H1 (cell line): Measurements from ENCODE around the gene GALP. TPM values are rescaled to one million over a fixed set of nuclear protein-coding genes. Genes with fewer than 3 reads are reported as not detected.

Experiments
- CTCF ChIA-PET: fragments of 300-600 bp; sonication (Branson Sonifier 250); formaldehyde crosslinking; loops from one replicate; lab custom pipeline; 2021; ENCODE audit not compliant: partially characterized antibody; lab: Charles Lee
- POLR2A ChIA-PET: fragments of 300-600 bp; sonication (Branson Sonifier 250); formaldehyde crosslinking; loops from one replicate; lab custom pipeline; 2021; ENCODE audit warnings: inconsistent platforms; ENCODE audit not compliant: partially characterized antibody; lab: Charles Lee
- DNase-seq, 2 experiments: peaks; one replicate each; pipeline versions ENCODE4 v3.0.0 to v3.0.0-alpha.2; 2010 to 2022; ENCODE audit warnings: low spot score in 2 of 2, low read depth in 1 of 2, mixed read lengths in 1 of 2
- FAIRE-seq: peaks from 2 replicates; lab custom pipeline; 2011; peaks lifted over from hg19 to GRCh38; lab: Jason Lieb, UNC
- H2AFZ ChIP-seq: 2 replicates; pipeline ENCODE4 v1.8.1; 2012; ENCODE audit warnings: low read length, inconsistent platforms
- H2AK5ac ChIP-seq: 2 replicates; pipeline ENCODE4 v1.6.1; 2013; ENCODE audit warnings: low read depth, low read length
- H2BK120ac ChIP-seq: replicated peaks from 2 replicates; pipeline ENCODE3; 2013; ENCODE audit warnings: low read depth, low read length, inconsistent platforms
- H2BK12ac ChIP-seq: 2 replicates; pipeline ENCODE4 v1.6.1; 2013; ENCODE audit warnings: low read depth, low read length
- H2BK15ac ChIP-seq: 2 replicates; pipeline ENCODE4 v1.6.1; 2013; ENCODE audit warnings: low read length
- H2BK20ac ChIP-seq: 2 replicates; pipeline ENCODE4 v1.6.1; 2013; ENCODE audit warnings: low read length
- H2BK5ac ChIP-seq: 2 replicates; pipeline ENCODE4 v1.6.1; 2013; ENCODE audit warnings: low read depth, low read length
- H3K14ac ChIP-seq: 2 replicates; pipeline ENCODE4 v1.6.1; 2013; ENCODE audit warnings: inconsistent platforms; ENCODE audit not compliant: insufficient read length
- H3K18ac ChIP-seq: 2 replicates; pipeline ENCODE4 v1.6.1; 2013; ENCODE audit warnings: low read length; ENCODE audit errors: extremely low read depth
- H3K23ac ChIP-seq: 2 replicates; pipeline ENCODE4 v1.6.1; 2013; ENCODE audit warnings: inconsistent platforms; ENCODE audit not compliant: insufficient read length
- H3K23me2 ChIP-seq: 2 replicates; pipeline ENCODE4 v1.6.1; 2013; ENCODE audit warnings: low read depth, low read length
- H3K27ac ChIP-seq: 2 replicates; pipeline ENCODE4 v1.6.1; 2011; ENCODE audit warnings: low read depth, low read length, inconsistent platforms
- H3K27me3 ChIP-seq, 4 experiments: replicated peaks in 1 of 4; 1 replicate in 1 of 4; 2 replicates in 3 of 4; pipeline versions ENCODE4 v1.6.1 to v1.8.1; 2011 to 2013; ENCODE audit warnings: low read length in 3 of 4, mild to moderate bottlenecking in 3 of 4, inconsistent platforms in 2 of 4, mixed read lengths in 2 of 4, moderate library complexity in 1 of 4; ENCODE audit not compliant: control insufficient read depth in 3 of 4, insufficient read depth in 3 of 4; ENCODE audit errors: extremely low read depth in 1 of 4
- H3K36me3 ChIP-seq, 4 experiments: 2 replicates each; pipeline versions ENCODE4 v1.6.1 to v1.8.1; 2011 to 2013; ENCODE audit warnings: mild to moderate bottlenecking in 4 of 4, low read length in 3 of 4, moderate library complexity in 2 of 4, control low read depth in 1 of 4, inconsistent platforms in 1 of 4; ENCODE audit not compliant: insufficient read depth in 4 of 4, control insufficient read depth in 2 of 4
- H3K4ac ChIP-seq: replicated peaks from 2 replicates; pipeline ENCODE3; 2013; ENCODE audit warnings: low read length, low read depth, mixed read lengths, inconsistent platforms; ENCODE audit not compliant: insufficient read length
- H3K4me1 ChIP-seq, 4 experiments: replicated peaks in 1 of 4; 1 replicate in 1 of 4; 2 replicates in 3 of 4; pipeline versions ENCODE4 v1.6.1 to v1.8.1; 2011 to 2013; ENCODE audit warnings: low read length in 3 of 4, inconsistent platforms in 2 of 4, mixed read lengths in 1 of 4; ENCODE audit not compliant: insufficient read depth in 4 of 4, control insufficient read depth in 3 of 4
- H3K4me2 ChIP-seq, 2 experiments: 2 replicates each; pipeline versions ENCODE4 v1.6.1 to v1.8.1; 2011 to 2013; ENCODE audit warnings: low read depth in 2 of 2, low read length in 2 of 2, control low read depth in 1 of 2, inconsistent platforms in 1 of 2, mild to moderate bottlenecking in 1 of 2; ENCODE audit not compliant: insufficient read depth in 1 of 2
- H3K4me3 ChIP-seq, 4 experiments: fragments of 200-600, 300-600 bp in 1 of 4; sonication (generic), shearing (Covaris generic), sonication (Bioruptor Twin) in 1 of 4; 2 replicates each; pipeline versions ENCODE4 v1.5.1 to v1.8.1; 2011 to 2016; ENCODE audit warnings: low read length in 4 of 4, low read depth in 3 of 4, control low read depth in 2 of 4, inconsistent platforms in 2 of 4, mild to moderate bottlenecking in 2 of 4, mixed read lengths in 1 of 4, moderate library complexity in 1 of 4; ENCODE audit not compliant: insufficient read depth in 2 of 4; ENCODE audit errors: extremely low read depth in 1 of 4
- H3K56ac ChIP-seq: replicated peaks from 2 replicates; pipeline ENCODE3; 2013; ENCODE audit warnings: low read depth, mild to moderate bottlenecking, mixed read lengths, low read length, inconsistent platforms; ENCODE audit not compliant: insufficient read length
- H3K79me1 ChIP-seq: 2 replicates; pipeline ENCODE4 v1.6.1; 2013; ENCODE audit warnings: low read depth, low read length, control low read depth
- H3K79me2 ChIP-seq, 2 experiments: 2 replicates each; pipeline versions ENCODE4 v1.6.1 to v1.8.1; 2012 to 2013; ENCODE audit warnings: low read length in 2 of 2, mild to moderate bottlenecking in 2 of 2, inconsistent platforms in 1 of 2; ENCODE audit not compliant: insufficient read depth in 2 of 2, control insufficient read depth in 1 of 2
- H3K9ac ChIP-seq, 4 experiments: replicated peaks in 1 of 4; 1 replicate in 1 of 4; 2 replicates in 3 of 4; pipeline versions ENCODE4 v1.6.1 to v1.8.1; 2011 to 2013; ENCODE audit warnings: low read depth in 3 of 4, low read length in 3 of 4, control low read depth in 2 of 4, mild to moderate bottlenecking in 2 of 4, moderate library complexity in 2 of 4, inconsistent platforms in 1 of 4; ENCODE audit errors: extremely low read depth in 1 of 4
- H3K9me3 ChIP-seq, 2 experiments: 2 replicates each; pipeline versions ENCODE4 v1.6.1 to v1.8.1; 2012 to 2013; ENCODE audit warnings: mild to moderate bottlenecking in 2 of 2, moderate library complexity in 2 of 2, control low read depth in 1 of 2, inconsistent platforms in 1 of 2, low read depth in 1 of 2, low read length in 1 of 2, mixed read lengths in 1 of 2; ENCODE audit not compliant: insufficient read depth in 2 of 2
- H4K20me1 ChIP-seq, 2 experiments: replicated peaks in 1 of 2; 2 replicates each; pipeline versions ENCODE3 to v1.8.1; 2011 to 2013; ENCODE audit warnings: inconsistent platforms in 2 of 2, low read length in 2 of 2, mild to moderate bottlenecking in 1 of 2; ENCODE audit not compliant: insufficient read depth in 2 of 2, control insufficient read depth in 1 of 2
- H4K5ac ChIP-seq: 2 replicates; pipeline ENCODE4 v1.6.1; 2013; ENCODE audit warnings: low read length, low read depth, mixed read lengths, inconsistent platforms; ENCODE audit not compliant: insufficient read length
- H4K8ac ChIP-seq: 2 replicates; pipeline ENCODE4 v1.8.0; 2013; ENCODE audit warnings: mild to moderate bottlenecking, moderate library complexity, low read length, inconsistent platforms; ENCODE audit not compliant: insufficient read depth; ENCODE audit errors: extremely low read depth
- H4K91ac ChIP-seq: replicated peaks from 2 replicates; pipeline ENCODE3; 2013; ENCODE audit warnings: low read length, mixed read lengths, inconsistent platforms; ENCODE audit not compliant: insufficient read length
- CBX5 ChIP-seq: fragments of 300-800, 300-1000 bp; sonication (generic); IDR thresholded peaks from 2 replicates; pipeline ENCODE4 v1.7.1; 2016; ENCODE audit warnings: antibody characterized with exemption, low read length, low read depth
- EGR1 ChIP-seq: IDR thresholded peaks from 2 replicates; pipeline ENCODE4 v1.6.1; 2011; ENCODE audit warnings: low read depth, low read length, borderline replicate concordance
- EP300 ChIP-seq, 2 experiments: IDR thresholded peaks; 1 replicate in 1 of 2; 2 replicates in 1 of 2; pipeline ENCODE4 v1.6.1; 2011 to 2012; ENCODE audit warnings: low read depth in 2 of 2, low read length in 2 of 2, mild to moderate bottlenecking in 2 of 2, borderline replicate concordance in 1 of 2, inconsistent platforms in 1 of 2, moderate library complexity in 1 of 2
- POLR2A ChIP-seq, 2 experiments: IDR thresholded peaks; 1 replicate in 1 of 2; 2 replicates in 1 of 2; pipeline ENCODE4 v1.6.1; 2011; ENCODE audit warnings: low read depth in 2 of 2, low read length in 2 of 2, mild to moderate bottlenecking in 2 of 2; ENCODE audit errors: control extremely low read depth in 1 of 2
- RFX5 ChIP-seq: IDR thresholded peaks from 2 replicates; pipeline ENCODE4 v1.6.1; 2011; ENCODE audit warnings: low read depth, low read length, improper control_type of control experiment, borderline replicate concordance
- SUZ12 ChIP-seq: fragments of 200-600 bp; sonication (generic); IDR thresholded peaks from 2 replicates; pipeline ENCODE4 v1.6.1; 2012; ENCODE audit warnings: mild to moderate bottlenecking, inconsistent platforms, low read length, moderate library complexity, mixed read lengths
- TAF7 ChIP-seq: optimal IDR thresholded peaks from 2 replicates; pipeline ENCODE3; 2011; ENCODE audit warnings: low read depth, mild to moderate bottlenecking, inconsistent platforms, low read length, moderate library complexity, borderline replicate concordance
- TCF12 ChIP-seq: IDR thresholded peaks from 2 replicates; pipeline ENCODE4 v1.6.1; 2011; ENCODE audit warnings: low read depth, mild to moderate bottlenecking, low read length
- YY1 ChIP-seq: IDR thresholded peaks from 2 replicates; pipeline ENCODE4 v1.6.1; 2011; ENCODE audit warnings: low read depth, mild to moderate bottlenecking, low read length
- WGBS, 2 experiments: shearing (Covaris generic) in 1 of 2; methylation state at CpG; one replicate each; pipeline versions ENCODE4 v1.1.6 to v1.1.7; 2013 to 2015; ENCODE audit warnings: low lambda C conversion rate in 2 of 2, mixed read lengths in 2 of 2, inconsistent platforms in 1 of 2, low coverage in 1 of 2, missing lambda C conversion rate in 1 of 2; ENCODE audit not compliant: insufficient replicate concordance in 2 of 2, insufficient coverage in 1 of 2, insufficient read length in 1 of 2; ENCODE audit errors: extremely low coverage in 1 of 2, missing lambda C conversion rate in 1 of 2; 5-methylcytosine and 5-hydroxymethylcytosine counted together
- polyA plus RNA-seq, 7 experiments: library from polyadenylated mRNA; depleted of rRNA in 3 of 7; stranded (reverse) in 5 of 7; unstranded in 2 of 7; fragments of >200 nt in 5 of 7; fragments of 200-250 nt in 2 of 7; gene quantifications; 1 replicate in 5 of 7; 2 replicates in 1 of 7; 4 replicates in 1 of 7; pipeline versions ENCODE4 v1.2.1 to v1.2.3, GENCODE V29; 2011 to 2013; ENCODE audit warnings: missing spikeins in 2 of 7, mixed read lengths in 2 of 7
- total RNA-seq: library from RNA; stranded (reverse); fragmentation: NEBNext Ultra II Directional; extraction: Animal tissue kit (Norgen Biotek cat#: 25700); gene quantifications from 2 replicates; pipeline ENCODE4 v1.2.1, GENCODE V29; 2021
- TF ChIP-seq, protein P1 (sequence below): IDR thresholded peaks from 2 replicates; pipeline ENCODE4 v1.6.1; 2011; ENCODE audit warnings: low read depth, mild to moderate bottlenecking, low read length; ENCODE audit not compliant: insufficient read depth
- TF ChIP-seq, protein P2 (sequence below): IDR thresholded peaks from 2 replicates; pipeline ENCODE4 v1.6.1; 2012; ENCODE audit warnings: inconsistent platforms

The GALP gene
- total and polyA plus RNA-seq, 2 of the 8 experiments (the other 6 are each of a cell fraction or from before 2014, with no cell fraction given): 0.14 TPM; not detected in 1

DNA sequence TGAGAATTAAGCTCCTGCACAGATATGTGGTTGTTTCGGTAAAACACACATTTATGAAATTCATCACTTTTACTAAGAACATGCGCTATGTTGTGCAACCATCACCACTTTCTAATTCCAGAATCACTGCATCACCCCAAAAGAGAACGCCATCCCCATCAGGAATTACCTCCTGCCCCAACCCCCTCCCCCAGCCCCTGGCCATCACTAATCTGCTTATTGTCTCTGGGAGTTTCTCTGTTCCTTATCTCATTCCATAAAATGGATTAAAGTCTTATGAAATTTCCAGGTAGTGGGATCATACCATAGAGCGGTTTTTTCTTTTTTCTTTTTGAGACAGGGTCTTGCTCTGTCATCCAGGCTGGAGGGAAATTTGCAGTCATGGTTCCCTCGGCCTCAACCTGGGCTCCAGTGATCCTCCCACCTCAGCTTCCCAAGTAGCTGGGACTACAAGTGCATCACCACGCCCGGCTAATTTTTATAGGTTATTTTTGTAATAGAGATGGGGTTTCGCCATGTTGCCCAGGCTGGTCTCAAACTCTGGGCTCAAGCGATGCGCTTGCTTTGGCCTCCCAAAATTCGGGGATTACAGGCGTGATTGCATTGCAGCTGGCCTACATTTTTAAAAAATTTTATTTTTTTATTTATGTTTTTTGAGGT lies 18.3 kb downstream of the GALP start:
- ChIA-PET POLR2A (interaction anchor here (0.6 kb wide), 1 partner anchor 16 kb away, joined by 3 read pairs; no protein-coding TSS in a partner anchor), CTCF (interaction anchor here (0.6 to 4.6 kb wide), 8 partner anchors 15 to 128 kb away, joined by 3 to 15 read pairs (median 4); no protein-coding TSS in a partner anchor)
- H3K36me3 ChIP-seq: no peaks in the 10 kb centered on the region
- no peak overlapping the region for H2BK15ac ChIP-seq
- no peaks in the 10 kb centered on the region for H3K4me1 ChIP-seq
- H4K91ac ChIP-seq: no peak overlapping the region
- H3K4me2 ChIP-seq: no peak overlapping the region
- H4K5ac ChIP-seq: no peak overlapping the region
- no peak overlapping the region for H2BK5ac ChIP-seq
- no peak overlapping the region for H3K27ac ChIP-seq
- no peak overlapping the region for H2BK120ac ChIP-seq
- H3K4ac ChIP-seq: no peak overlapping the region
- no peaks in the 10 kb centered on the region for H3K79me1 ChIP-seq
- H3K4me3 ChIP-seq: no peak overlapping the region
- no peaks in the 10 kb centered on the region for H3K9me3 ChIP-seq
- no peak overlapping the region for H2AFZ ChIP-seq
- FAIRE-seq (no peak), DNase-seq (no peak)
- no peak overlapping the region for H4K8ac ChIP-seq
- H2AK5ac ChIP-seq: no peak overlapping the region
- H3K23me2 ChIP-seq: no peaks in the 10 kb centered on the region
- H2BK12ac ChIP-seq: no peak overlapping the region
- no peak overlapping the region for H3K14ac ChIP-seq
- H3K27me3 ChIP-seq: no peaks in the 10 kb centered on the region; a peak in 1 of 7 replicates
- no peak overlapping the region for H3K23ac ChIP-seq
- no peaks in the 10 kb centered on the region for H4K20me1 ChIP-seq
- H3K9ac ChIP-seq: no peak overlapping the region
- H3K79me2 ChIP-seq: no peaks in the 10 kb centered on the region
- H2BK20ac ChIP-seq: no peak overlapping the region
- no peak overlapping the region for H3K56ac ChIP-seq
- no peak overlapping the region for H3K18ac ChIP-seq
- 85% methylated on average over 10 of the region's 12 CpGs; no CpG with 5 or more reads in 1 of the 2 experiments for WGBS, 2 experiments
- no peak for TF ChIP-seq EGR1
- TF ChIP-seq, protein P1, sequence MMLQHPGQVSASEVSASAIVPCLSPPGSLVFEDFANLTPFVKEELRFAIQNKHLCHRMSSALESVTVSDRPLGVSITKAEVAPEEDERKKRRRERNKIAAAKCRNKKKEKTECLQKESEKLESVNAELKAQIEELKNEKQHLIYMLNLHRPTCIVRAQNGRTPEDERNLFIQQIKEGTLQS: no peak
- TF ChIP-seq, protein P2, sequence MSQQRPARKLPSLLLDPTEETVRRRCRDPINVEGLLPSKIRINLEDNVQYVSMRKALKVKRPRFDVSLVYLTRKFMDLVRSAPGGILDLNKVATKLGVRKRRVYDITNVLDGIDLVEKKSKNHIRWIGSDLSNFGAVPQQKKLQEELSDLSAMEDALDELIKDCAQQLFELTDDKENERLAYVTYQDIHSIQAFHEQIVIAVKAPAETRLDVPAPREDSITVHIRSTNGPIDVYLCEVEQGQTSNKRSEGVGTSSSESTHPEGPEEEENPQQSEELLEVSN: no peak
- TF ChIP-seq TAF7: no peak
- no peak for TF ChIP-seq POLR2A (IDR thresholded peaks at IDR 0.05; ENCODE audit: control extremely low read depth in 1 of 2, low read depth in 2 of 2, low read length in 2 of 2)
- no peak for TF ChIP-seq RFX5
- no peak for TF ChIP-seq YY1
- no peak for TF ChIP-seq EP300 (IDR thresholded peaks at IDR 0.05; ENCODE audit: borderline replicate concordance in 1 of 2, low read depth in 2 of 2, low read length in 2 of 2)
- no peak for TF ChIP-seq SUZ12
- no peak for TF ChIP-seq CBX5
- TF ChIP-seq TCF12: no peak
